ENCODE results near the gene WNK1.
"Not testable (repeated sequence)": the region's sequence is repeated elsewhere in the genome, so short reads cannot be mapped to it uniquely, and the experiment has no call there.

Gene WNK1

DNA sequence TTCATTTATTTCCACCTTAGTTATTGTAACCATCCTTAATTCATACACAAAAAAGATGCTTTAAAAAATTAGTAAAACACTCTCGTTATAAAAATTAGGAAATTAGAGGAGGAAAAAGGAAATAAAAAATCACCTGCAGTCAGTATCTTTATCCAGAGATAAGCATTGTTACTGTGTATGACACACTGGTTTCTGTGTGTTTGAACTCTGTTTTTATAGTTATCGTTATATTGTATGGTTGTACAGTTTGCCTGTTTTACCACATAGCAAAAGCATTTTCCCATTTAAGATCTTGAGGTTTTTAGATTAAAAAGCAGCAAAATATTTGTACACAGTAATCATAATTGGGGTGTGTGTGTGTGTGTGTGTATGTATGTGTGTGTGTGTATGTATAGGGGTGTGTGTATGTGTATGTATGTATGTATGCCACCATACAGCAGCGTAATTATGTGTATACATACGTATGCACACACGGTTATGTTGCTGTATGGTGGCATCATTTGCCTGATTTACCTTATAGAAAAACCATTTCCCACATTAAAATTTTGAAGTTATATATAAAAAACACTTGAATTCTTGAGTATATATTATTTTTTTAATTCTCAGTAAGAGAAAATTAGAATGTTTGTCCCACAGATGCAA is 19.8 kb downstream of the WNK1 start:
- H3K4me3 ChIP-seq (ENCODE audit: low read length), result no peak overlapping the region
- no peak for DNase-seq (ENCODE audit: low read depth)
- TF ChIP-seq, protein P1, sequence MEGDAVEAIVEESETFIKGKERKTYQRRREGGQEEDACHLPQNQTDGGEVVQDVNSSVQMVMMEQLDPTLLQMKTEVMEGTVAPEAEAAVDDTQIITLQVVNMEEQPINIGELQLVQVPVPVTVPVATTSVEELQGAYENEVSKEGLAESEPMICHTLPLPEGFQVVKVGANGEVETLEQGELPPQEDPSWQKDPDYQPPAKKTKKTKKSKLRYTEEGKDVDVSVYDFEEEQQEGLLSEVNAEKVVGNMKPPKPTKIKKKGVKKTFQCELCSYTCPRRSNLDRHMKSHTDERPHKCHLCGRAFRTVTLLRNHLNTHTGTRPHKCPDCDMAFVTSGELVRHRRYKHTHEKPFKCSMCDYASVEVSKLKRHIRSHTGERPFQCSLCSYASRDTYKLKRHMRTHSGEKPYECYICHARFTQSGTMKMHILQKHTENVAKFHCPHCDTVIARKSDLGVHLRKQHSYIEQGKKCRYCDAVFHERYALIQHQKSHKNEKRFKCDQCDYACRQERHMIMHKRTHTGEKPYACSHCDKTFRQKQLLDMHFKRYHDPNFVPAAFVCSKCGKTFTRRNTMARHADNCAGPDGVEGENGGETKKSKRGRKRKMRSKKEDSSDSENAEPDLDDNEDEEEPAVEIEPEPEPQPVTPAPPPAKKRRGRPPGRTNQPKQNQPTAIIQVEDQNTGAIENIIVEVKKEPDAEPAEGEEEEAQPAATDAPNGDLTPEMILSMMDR (IDR thresholded peaks at IDR 0.05; ENCODE audit: insufficient read depth, low read depth, low read length, missing control alignments), result no peak

DNA sequence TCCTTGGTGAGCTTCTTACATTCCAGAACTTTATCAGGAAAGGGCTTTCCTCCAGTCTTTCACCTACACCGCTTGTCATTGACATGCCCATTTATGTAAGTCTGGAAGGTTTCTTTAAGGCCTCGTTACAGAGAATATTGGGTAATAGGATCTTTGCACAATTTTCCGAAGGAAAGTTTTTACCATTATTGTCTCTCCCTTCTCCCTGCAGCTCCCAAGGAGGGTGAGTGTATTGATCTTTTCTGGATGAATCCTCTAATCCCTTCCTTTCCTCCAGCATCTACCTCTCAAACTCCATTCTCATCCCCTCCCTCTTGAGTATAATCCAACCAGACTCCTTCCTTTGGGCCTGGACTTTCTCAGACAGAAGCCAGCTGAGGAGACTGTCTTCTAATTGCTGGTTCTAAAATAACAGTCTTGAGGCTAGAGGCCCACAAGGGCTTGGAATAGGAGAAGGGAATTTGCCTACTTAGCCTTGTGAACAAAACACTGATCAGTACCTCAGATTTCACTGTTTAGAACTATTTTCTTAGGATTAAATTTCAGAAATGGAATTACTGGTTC is 21.8 kb downstream of the WNK1 start:
- TF ChIP-seq, protein P1 (IDR thresholded peaks at IDR 0.05; ENCODE audit: insufficient read depth, low read depth, low read length, missing control alignments), result no peak
- no peak for DNase-seq (ENCODE audit: low read depth)
- no peak overlapping the region for H3K4me3 ChIP-seq (ENCODE audit: low read length)

DNA sequence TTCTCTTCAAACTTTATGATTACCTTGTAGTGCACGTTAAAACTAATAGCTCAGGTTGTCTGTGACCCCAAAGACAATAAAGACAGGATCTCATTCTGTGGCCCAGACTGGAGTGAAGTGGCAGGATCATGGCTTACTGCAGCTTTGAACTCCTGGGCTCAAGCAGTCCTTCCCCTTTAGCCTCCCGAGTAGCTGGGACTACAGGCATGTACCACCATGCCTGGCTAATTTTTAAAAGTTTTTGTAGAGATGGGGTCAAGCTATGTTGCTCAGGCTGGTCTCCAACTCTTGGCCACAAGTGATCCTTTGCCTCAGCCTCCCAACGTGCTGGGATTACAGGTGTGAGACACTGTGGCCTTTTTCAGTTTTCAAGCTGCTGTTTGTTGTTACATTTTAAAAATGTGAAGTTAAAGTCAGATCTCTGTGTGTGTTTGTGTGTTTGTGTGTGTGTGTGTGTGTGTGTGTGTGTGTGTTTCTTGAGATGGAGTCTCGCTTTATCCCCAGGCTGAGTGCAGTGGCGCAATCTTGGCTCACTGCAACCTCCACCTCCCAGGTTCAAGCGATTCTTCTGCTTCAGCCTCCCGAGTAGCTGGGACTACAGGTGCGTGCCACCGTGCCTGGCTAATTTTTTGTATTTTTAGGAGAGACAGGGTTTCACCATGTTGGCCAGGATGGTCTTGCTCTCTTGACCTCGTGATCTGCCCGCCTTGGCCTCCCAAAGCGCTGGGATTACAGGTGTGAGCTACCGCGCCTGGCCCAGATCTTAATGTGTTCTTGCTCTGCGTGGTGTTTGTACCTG is 23.8 kb downstream of the WNK1 start:
- not testable (repeated sequence) for DNase-seq (ENCODE audit: low read depth); H3K4me3 ChIP-seq (ENCODE audit: low read length)

DNA sequence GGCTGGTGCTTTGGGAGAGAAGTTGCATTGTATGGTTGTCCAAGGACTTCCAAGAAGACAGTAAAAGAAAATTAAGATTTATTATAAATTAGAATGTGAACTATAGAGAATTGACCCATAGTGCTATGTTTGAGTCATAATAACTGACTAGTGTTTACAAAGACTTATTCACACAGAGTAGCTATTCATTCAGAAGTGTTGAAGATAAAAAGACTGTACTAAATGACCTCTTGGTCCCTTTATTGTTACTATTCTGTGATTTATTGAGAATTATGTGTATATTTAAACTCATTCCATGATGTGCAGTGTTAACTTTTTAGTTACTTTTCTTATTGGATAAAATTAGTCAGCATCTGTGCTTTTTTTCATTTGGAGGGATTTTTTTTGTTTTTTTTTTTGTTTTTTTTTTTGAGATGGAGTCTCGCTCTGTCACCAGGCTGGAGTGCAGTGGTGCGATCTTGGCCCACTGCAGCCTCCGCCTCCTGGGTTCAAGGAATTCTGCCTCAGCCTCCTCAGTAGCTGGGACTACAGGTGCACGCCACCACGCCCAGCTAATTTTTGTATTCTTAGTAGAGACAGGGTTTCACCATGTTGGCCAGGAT is 24.5 kb downstream of the WNK1 start:
- not testable (repeated sequence) for H3K4me3 ChIP-seq (ENCODE audit: low read length); DNase-seq (ENCODE audit: low read depth)

DNA sequence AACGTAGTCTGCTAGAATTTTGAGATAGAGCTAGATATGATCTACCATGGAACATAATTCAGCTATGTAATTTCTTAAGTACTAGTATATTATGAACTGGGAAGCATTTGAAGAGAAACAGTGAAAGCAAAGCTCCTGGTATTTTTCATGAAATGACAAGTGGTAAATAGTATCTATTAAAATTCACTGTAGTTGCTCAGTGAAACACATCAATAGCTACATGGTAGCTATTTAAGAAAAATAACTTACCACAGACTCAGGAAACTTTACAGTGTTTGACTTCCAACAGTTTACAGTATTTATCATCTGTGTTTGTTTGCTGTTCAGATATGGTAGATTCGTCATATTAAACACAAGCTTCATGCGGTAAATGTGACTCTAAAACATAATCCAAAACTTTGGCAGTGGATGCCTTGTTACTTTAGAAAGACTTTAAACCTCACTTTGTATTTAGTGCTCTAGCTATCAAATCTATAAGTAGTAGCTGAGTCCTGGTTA is 25.2 kb downstream of the WNK1 start:
- DNase-seq (ENCODE audit: low read depth), result no peak
- TF ChIP-seq, protein P1 (IDR thresholded peaks at IDR 0.05; ENCODE audit: insufficient read depth, low read depth, low read length, missing control alignments), result no peak
- H3K4me3 ChIP-seq (ENCODE audit: low read length), result no peak overlapping the region

DNA sequence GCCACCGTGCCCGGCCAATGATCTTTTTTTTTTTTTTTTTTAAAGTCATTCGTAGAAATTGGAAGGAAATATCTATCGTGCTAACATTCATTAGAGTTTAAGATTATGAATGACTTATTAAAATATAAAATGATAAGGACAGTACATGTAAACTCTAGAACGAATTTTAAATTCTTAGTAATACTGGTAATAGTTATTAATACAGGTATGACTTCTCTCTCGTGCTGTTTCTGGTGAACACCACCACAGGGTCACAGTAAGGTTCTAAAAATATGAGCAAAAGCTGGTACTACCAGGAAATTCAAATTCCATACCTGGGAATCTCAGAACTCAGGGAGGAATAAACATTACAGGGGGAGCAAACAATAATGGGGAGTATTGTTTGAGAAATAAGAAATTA is 26.2 kb downstream of the WNK1 start:
- TF ChIP-seq, protein P1 (IDR thresholded peaks at IDR 0.05; ENCODE audit: insufficient read depth, low read depth, low read length, missing control alignments), result no peak
- no peak for DNase-seq (ENCODE audit: low read depth)
- H3K4me3 ChIP-seq (ENCODE audit: low read length), result no peak overlapping the region

DNA sequence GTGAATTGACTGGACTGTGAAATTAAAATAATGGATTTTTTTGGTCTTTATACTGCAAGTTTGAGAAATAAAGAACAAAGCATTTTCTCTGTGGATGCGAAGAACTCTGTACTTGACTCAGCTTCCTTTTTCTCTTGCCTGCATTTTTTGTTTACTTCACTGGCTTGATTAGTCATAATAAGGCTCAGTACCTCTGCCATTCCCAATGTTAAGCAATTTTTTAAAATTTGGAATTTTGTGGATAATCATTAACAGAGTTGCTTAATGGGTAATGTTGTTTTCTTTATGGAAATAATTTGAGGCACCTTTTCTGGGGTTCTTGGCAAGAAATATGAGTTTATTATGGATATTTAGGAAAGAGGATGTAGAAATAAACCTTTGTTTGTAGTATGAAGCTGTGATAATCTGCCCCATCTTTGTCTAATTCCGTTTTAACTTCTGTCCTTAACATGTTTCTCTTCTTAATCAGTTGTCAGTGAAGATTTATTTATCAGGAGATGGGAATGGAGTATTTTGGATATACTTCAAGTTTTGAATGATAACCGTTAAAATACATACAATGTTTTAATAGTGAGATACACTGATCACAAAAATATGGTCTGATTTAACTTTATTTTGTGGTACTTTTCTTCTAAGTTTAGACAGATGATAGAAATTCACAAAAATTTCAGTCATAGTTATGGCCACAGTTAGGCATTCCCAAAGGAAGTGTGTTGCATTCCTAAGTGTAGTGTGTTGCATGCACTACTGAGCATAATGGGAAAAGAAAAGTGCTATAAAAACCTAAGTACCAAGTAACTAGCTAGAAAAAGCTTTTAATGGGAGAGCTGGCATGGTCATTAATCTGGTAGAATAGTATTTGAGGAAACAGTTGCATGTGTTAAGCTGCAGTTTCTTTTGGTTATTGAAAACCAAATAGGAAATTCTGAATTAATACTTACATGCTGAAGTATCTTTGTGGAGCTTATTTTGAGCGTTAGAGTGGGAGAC is 27.7 kb downstream of the WNK1 start:
- H3K4me3 ChIP-seq (ENCODE audit: low read length), result no peak overlapping the region
- peak; percentile 52 for DNase-seq (ENCODE audit: low read depth)

More for the DNA sequence above, 27.7 kb downstream of the WNK1 start:
- TF ChIP-seq, protein P1 (IDR thresholded peaks at IDR 0.05; ENCODE audit: insufficient read depth, low read depth, low read length, missing control alignments), result no peak
